Stimulated activated CD4-positive, alpha-beta T cell treated with anti-CD3 and anti-CD28 coated beads, Interleukin-1b, Interleukin-23, amount 100 ng/mL, for 1 hour (primary cell): ENCODE data around the gene EXOC1.
"Not testable (repeated sequence)": the region's sequence is repeated elsewhere in the genome, so short reads cannot be mapped to it uniquely, and the experiment has no call there.

Source experiments
- DNase-seq, 2 donors: peaks; one replicate each; pipeline ENCODE4 v3.0.0-alpha.2; 2020; ENCODE audit warnings: low read depth in 2 of 2

Gene EXOC1

DNA sequence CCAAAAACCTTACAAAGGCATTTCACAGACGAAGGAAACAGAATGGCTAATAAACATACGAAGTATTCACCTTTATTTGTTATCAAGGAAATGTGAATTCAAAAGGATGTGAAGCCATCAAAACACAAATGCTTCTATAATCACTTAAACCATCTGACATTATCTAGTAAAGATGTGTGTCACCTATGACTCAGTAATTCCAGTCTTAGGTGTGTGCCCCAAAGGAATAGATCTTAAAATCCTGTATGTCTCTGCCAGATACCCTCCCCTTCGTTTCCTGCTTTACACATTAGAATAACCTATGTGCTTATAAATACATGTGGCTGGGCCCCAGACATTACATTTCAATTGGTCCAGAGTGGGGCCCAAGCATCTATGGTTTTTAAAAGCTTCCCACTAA lies 53.5 kb downstream of the EXOC1 start:
- no peak for DNase-seq

DNA sequence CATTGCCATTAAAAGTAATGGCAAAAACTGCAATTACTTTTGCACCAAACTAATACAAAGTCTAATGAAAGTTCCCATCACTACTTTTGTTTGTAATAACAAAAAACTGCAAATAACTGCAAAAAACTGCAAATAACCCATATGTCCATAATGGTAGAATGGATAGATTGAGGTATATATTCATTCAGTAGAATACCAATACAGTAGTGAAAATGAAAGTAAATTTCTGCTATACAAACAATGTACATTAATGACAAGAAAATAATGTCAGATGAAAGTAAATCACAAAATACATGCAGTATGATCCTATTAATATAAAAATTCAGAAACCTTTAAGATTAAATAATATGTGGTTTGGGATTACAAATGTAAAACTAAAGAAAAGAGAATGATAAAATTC lies 54.0 kb downstream of the EXOC1 start:
- DNase-seq: no peak

DNA sequence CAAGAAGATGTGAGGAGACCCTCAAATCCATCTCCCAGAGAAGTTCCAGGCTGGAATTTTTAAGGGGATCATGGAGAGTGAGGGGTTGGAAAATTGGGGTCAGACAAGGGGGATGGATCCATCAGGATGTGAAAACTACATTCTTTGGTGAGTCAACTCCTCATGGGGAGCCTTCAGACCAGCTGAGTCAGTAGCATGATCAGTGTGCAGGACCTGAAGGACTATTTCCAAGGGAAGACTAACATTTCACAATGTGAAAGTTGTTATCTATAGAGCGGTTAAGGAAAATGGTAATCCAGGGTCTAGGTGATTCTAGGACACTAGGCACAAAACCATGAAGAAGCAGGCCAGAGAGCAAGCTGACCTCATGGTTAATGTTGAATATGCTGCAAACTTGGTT lies 56.7 kb downstream of the EXOC1 start:
- no peak for DNase-seq

DNA sequence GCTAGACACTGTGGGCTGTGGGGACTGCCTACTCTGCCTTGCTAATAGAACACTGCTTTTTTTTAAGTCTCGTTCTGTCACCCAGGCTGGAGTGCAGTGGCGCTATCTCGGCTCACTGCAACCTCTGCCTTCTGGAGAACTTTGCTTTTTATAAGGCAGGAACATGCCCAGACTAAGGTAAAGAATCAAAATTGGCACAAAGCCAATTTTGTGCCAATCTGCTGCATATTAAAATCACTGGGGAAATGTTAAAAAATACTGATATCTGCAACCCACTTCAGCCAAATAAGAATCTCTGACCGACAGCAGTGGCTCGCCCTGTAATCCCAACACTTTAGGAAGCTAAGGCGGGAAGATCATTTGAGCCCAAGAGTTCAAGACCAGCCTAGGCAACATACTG lies 58.8 kb downstream of the EXOC1 start:
- DNase-seq: no peak

DNA sequence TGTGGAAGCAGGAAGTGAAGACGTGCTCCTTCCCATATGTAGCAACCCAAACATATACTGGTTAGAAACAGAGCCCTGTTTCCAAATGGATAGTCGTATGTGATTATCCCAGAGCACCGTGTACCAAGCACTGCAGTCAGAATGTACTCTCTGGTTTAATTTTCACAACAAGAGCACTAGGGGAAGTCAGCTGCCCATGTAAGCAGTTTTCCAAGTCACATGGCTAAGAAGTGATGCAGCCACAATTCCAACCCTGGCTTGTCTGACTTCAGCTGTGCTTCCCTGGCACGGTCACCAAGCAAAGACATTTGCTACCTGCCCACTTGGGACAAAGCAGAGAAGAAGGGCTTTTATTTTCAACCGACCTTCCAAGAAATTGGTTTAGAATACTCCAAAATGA lies 67.1 kb downstream of the EXOC1 start:
- DNase-seq: no peak

DNA sequence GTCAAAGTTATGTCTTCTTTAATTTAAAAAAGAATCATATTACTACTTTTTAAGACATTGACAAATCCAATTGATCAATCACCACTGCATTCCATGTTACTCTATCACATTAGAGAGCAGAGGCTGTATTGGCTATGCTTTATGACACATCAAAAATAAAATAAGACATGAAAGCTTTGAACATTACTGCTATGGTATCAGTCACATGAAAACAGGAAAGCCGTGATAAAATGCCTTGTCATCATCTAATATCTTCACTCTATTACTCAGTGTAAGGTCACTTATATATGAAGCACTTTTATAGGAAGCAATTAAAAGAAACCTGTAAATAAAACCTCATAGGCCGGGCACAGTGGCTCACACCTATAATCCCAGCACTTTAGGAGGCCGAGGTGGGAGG lies 67.6 kb downstream of the EXOC1 start:
- no peak for DNase-seq

DNA sequence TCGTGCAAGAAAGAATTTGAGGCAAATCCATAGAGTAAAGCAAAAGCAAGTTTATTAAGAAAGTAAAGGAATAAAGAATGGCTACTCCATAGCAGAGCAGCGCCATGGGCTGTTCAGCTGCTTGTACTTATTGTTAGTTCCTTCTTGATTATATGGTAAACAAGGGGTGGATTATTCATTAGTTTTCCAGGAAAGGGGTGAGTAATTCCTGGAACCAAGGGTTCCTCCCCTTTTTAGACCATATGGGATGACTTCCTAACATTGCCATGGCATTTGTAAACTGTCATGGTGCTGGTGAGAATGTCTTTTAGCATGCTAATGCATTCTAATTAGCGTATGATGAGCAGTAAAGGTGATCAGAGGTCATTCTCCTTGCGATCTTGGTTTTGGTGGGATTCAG lies 71.8 kb downstream of the EXOC1 start:
- no peak for DNase-seq

DNA sequence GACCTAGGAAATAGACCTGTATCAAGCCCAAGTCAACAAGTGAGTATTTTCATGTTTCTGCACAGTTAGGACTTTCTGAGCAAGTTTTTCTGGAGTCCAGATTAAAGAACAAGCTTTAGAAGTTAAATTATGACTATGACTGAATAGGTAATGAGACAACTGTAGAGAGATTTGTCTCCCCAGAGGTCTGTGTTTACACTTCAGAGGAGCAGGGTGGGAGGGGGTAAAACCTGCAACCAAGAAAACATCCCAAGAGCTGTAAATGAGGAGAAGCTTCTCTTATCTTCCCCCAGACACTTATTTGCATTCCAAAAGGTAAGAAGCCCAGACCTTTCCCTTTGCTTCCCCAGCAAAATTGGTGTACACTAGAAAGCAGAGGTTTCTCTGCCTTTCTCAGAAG lies 73.2 kb downstream of the EXOC1 start:
- no peak for DNase-seq

DNA sequence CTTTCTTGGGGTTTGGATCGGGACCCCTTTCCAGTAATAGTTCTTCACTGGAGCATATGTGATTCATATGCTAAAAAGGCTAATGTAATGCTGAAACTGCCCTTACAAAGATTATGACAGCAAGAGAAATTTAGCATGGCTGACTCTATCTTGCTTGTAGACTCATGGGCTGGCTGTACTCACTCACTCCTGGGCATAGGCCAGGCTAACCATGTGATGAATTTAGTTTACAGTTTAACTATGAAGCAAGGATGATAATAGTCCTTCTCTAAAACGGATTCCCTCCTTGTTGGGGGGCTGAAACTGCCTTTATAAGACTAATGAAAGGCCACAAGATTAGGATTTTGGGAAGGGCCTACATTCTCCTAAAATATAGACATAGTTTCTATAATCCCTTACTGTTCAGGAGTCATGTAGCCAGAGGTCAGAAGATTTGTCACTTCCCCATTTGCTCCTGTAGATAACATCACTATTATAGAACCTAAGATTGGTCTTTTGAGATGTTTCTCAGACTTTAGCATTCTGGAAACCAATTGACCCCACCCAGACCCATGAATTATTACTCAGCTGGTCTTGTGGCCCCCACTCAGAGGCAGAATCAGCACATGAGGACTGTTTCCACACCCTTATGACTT lies 74.5 kb downstream of the EXOC1 start:
- DNase-seq: no peak

DNA sequence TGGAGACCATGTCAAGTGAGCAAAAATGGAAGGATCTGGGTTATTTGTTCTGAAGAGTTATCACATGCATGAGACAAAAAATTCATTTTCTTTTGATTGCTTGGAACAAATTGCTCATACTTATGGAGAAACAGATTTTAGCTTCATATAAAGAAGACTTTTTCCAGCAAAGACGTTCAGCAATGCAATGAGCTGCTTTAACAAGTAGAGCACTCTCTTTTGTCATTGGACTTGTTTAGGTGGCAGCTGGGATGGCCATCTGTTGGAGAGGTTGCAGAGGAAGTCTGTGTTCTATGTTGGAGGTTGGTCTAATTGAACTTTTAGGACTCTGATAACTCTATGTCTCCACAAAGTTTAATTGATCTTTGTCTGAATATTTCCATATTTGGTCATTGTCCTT lies 75.4 kb downstream of the EXOC1 start:
- no peak for DNase-seq

DNA sequence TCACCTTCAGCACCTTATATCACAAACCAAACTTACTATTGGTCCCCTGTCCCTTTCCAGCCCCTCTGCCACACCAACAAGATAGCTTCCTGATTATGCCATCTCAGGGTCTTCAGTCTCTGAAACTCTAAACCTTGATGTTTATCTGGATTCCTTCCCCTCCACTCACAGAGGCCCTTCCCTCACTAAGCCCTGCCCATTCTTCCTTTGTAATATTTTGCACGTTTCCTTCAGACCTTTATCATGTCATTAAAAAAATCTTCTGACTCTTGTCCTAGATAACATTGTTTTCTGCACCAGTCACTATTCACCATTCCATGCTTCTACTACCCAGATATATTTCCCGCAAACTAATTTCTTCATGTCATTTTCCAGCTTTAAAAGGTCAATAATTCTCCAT lies 77.6 kb downstream of the EXOC1 start:
- no peak for DNase-seq

DNA sequence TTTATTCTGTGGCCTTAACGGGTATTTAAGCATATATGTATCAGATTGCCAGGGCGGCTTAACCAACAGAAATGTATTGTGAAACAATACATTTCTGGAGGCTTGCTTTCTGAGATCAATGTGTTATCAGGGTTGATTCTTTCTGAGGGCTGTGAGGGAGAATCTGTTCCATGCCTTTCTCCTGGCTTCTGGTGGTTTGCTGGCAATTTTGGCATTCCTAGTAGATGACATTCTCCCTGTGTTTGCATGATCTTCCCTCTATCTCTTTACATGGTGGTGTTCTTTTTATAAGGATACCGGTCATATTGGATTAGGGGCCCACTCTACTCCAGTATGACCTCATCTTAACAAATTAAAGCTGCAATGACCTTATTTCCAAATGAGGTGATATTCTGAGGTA lies 78.4 kb downstream of the EXOC1 start:
- no peak for DNase-seq

DNA sequence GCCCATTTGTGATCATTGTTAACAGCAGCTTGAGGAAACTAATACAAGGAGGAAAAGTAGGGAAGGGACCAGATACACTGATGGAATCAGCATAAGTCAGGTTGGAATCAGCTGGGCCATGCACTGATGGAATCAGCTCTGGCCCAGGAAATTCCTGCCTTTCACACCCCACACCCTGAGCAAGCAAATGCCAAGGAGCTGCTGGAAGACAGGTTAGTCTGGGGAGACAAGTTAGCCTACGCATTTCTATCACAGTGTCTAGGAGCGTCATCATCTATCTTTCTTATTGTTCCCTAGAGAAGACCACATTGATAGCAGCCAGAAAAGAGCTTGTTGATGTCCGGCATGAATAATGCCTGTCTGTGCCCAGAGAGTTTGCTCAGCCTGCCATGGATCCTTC lies 79.1 kb downstream of the EXOC1 start:
- DNase-seq: no peak

DNA sequence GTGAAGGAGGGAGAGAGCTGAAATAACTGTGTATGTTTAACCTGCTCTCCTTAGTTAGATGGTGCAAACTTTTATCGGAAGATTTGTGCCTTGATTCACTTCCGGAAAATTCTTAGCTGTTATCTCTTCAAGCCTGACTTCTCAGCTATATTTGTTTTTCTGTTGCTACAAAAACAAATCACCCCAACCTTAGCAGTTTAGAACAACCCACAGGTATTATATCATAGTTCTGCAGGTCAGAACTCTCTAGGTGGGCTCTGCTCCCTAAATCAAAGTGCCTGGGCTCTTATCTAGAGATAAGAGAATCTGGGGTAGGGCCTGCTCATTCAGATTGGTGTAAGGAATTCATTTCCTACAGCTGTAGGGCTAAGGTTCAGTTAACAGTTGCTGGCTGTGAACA lies 80.2 kb downstream of the EXOC1 start:
- no peak for DNase-seq

DNA sequence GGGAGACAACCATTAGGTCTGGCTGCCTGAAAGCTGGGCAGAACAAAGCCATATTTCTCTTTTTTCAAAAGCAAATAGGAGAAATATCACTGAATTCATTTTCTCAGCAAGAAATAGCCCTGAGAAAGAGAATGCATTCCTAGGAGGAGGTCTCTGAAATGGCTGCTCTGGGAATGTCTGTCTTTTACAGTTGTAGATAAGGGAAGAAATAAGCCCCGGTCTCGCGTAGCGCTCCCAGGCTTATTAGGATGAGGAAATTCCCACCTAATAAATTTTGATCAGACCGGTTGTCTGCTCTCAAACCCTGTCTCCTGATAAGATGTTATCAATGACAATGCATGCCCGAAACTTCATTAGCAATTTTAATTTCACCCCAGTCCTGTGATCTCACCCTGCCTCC lies 82.5 kb downstream of the EXOC1 start:
- DNase-seq: not testable (repeated sequence)

DNA sequence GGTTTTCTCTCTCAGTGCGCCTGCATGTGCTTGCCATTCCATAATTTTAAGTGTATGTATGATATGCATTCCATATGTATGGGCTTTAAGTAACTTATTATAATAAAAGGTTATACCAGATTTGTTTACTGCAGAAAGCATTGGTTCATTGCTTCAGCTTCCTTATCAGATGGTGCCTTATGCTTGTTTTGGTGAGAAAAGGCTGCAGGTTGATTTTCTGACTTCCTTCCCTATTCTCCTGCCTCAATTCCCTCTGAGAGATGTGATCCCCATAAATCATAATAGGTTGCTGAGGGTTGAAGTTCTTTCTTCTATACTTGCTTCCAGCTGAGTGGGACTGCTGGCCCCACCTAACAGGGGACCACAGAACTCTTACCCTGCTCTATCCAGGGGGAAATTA lies 85.0 kb downstream of the EXOC1 start:
- DNase-seq: no peak

DNA sequence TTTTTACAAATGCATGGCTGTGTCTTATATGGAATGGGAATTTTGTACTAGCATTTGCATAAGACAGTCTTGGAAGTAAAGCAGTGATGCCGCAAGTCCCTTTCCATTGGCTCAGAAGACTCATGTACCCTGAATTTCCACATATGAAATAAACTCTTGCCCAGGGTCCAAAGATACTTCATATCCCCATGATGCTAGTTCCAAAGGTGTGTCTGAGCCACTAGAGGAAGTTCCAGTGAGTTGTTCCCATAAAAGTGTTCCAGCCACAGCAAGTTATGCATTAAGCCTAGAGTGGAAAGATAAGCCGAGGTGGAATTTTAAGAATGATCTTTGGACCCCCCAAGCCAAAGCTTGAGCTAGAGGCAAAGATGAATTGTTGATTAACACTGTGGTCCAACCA lies 86.0 kb downstream of the EXOC1 start:
- DNase-seq: no peak

DNA sequence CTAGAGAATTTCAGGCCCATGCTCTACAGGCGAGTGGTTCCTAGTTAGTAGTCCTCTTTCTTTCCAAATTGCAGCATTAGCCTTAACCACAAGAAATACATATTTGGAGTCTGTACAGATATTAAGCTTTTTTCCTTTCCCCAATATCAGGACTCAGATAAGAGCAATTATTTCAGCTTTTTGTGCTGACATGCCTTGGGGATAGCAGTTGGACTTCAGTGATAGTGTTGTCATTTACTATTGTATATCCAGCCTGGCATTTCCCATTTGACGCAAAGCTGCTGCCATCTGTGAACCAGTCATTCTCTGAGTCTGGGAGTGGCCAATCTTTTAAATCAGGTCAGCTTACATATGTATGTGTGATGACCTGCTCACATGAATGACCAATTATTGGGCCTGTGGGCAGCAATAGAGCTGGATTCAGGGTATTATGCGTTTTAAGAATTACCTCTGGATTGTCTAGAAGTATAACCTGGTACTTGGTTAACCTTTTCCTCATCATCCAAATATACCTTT lies 88.5 kb downstream of the EXOC1 start:
- DNase-seq: no peak

DNA sequence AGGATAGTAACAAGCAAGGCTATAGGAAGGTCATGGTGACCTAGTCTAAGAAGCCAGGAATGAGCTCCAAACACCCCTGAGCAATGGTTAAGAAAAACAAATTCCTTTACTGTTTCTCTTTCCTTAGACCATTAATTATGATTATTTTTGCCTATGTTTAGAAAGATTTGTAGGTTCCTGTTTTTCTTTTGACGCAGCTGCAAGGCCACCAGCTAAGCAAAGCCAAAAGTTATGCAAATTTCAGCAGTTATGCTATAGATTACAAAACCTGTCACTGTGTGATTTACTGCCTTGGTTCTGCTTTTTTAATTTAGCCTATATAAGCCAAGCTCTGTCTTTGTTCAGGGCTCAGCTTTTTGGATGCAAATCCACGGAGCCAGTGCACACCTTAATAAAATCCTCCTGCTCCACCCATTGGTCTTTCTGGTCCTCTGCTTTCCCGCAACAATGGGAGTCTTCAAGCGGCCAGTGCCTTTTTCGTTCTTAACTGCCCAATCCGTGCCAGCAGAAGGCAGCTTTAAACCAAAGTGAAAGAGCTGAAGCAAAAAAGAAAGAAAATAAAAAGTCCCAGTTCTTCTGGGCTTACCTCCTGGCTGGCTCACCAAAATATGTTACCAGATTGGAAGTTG lies 93.9 kb downstream of the EXOC1 start:
- no peak for DNase-seq

DNA sequence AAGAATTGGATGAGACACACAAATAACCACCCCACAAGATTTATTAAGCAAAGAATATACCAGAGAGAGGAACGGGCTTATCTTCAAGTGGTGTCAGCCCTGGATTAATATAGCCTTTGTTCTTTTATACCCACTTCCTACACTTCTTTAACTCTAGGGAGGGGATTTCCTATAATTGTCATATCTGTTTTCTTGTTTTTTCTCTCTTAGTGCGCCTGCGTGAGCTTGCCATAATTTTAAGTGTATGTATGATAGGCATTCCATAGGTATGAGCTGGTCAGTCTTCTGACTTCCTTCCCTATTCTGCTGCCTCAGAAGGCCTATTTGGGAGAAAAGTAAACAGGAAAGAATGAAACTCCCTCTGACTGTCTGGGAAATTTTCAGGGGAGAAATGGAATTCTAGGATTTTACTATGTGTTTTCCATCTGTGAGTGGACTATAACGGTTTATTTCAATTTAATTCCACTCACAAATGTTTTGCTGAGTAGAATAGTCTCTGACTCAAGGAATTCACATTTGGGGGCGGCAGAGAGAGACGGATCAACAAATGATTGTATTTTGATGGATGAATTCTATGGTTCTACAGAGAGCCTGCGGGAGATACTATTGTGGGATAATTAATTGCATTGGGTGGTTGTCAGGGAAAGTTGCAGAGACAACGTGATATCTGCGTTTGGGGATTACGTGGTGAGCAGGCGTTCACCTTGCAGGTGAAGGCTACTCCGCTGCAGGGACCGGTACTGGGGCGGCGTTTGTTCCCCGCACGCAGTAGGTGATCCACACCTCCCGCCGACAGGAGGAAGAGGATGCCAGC lies 94.7 kb downstream of the EXOC1 start:
- DNase-seq: no peak

DNA sequence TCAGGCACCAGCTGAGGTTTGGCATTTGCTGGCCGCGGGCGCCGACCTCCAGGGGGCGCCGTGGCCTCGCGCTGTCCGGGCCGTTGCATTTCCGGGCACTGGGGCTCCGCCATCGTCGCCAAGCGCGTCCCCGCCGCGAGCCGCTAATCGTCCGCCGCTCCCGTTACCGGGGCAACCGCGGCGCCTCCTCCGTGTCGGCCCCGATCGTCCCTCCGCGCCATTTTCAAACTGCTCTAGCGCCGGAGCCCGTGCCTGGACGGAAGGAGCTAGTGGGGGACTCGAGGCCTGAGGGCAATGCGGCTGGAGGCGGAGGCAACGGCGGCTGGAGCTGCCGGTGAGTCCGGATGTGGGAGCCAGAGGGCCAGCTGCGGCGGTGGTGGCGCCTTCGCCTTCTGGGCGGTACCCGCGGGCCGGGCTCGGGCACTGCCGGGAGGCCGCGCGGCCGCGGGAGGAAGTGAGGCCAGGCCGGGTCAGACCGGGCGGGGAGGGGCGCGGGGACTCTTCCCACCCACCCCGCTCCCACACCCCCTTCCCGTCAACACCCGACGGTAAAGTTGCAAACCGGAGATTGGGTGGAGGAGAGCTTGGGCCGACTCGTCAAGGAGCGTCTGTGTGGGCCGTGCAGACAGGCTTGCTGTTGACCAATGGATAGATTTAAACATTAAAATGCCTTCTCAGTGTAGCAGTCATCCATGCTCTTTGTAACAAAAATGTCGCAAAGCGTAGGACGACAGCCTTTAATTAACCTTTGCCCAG lies 95.5 kb downstream of the EXOC1 start, which contains the start of gene CEP135:
TSS of gene CEP135 (plus strand) at position 220 of the 756 bp plus-strand sequence. CDS start 3,186 bp downstream, outside the sequence.
- peak; percentile 79 to 82 for DNase-seq

DNA sequence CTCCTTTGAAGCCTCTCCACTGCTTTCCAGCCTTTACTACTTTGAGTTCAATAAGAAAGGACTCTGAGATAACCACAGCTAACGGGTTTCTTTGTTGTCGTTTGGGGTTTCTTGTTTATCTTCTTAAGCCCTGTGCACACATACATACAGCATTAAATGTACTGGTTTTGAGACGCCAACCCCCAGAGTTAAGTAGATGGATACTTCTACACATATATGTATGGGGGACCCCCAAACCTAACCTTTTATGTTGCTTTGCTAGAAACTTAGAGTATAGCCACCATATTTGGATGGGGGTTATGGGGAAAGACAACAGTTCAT lies 96.0 kb downstream of the EXOC1 start:
- no peak for DNase-seq
